Measurements from ENCODE around the gene DNAAF8. TPM values are rescaled to one million over a fixed set of nuclear protein-coding genes. Genes with fewer than 3 reads are reported as not detected.

The DNAAF8 gene
- total and polyA plus RNA-seq, 4 donors, result 0.24 to 0.49 TPM; not detected in 2

GRCh38 chr16:4693956-4694641, 40.2 kb upstream of the DNAAF8 start:
- Histone ChIP-seq H3K4me1 (ENCODE audit: control insufficient read depth in 1 of 2, insufficient read depth in 2 of 2, low read length in 2 of 2) (no peaks in the 10 kb centered on the region), H3K27ac (ENCODE audit: low read depth in 1 of 2, low read length in 2 of 2) (peak overlapping the region in 1 of 2 donors; percentile 62), H3K4me3 (ENCODE audit: low read length in 2 of 2) (peak overlapping the region; percentile 55 to 74), H3K9me3 (ENCODE audit: control insufficient read depth, low read length) (no peaks in the 10 kb centered on the region), H3K36me3 (ENCODE audit: control insufficient read depth in 1 of 2, insufficient read depth in 2 of 2, low read length in 1 of 2) (peaks cover 0 to 3% of the 10 kb centered on the region in 2 donors), H3K27me3 (ENCODE audit: control insufficient read depth in 1 of 2, insufficient read depth in 2 of 2, low read length in 1 of 2) (no peaks in the 10 kb centered on the region)
- intact Hi-C loops (cut with DNase I), result loop anchor here (1.0 to 5.0 kb wide), 4 partner anchors 73 to 263 kb away; partner anchors contain the start of genes SEC14L5 (in 1 of the 2), UBALD1 (in 1 of the 2) and ZNF500 (in 1 of the 2)
- WGBS, 2 donors, result 1% methylated on average over 47 to 54 of the region's 54 CpGs
- peak in 1 of 2 donors; percentile 44 for DNase-seq
- ATAC-seq (ENCODE audit: low FRiP score), result peak; percentile 20

GRCh38 chr16:4694642-4695451, 39.5 kb upstream of the DNAAF8 start:
- Histone ChIP-seq H3K9me3 (ENCODE audit: control insufficient read depth, low read length) (no peaks in the 10 kb centered on the region), H3K4me3 (ENCODE audit: low read length in 2 of 2) (no peak overlapping the region), H3K4me1 (ENCODE audit: control insufficient read depth in 1 of 2, insufficient read depth in 2 of 2, low read length in 2 of 2) (no peaks in the 10 kb centered on the region), H3K36me3 (ENCODE audit: control insufficient read depth in 1 of 2, insufficient read depth in 2 of 2, low read length in 1 of 2) (peaks cover 0 to 5% of the 10 kb centered on the region in 2 donors), H3K27me3 (ENCODE audit: control insufficient read depth in 1 of 2, insufficient read depth in 2 of 2, low read length in 1 of 2) (no peaks in the 10 kb centered on the region), H3K27ac (ENCODE audit: low read depth in 1 of 2, low read length in 2 of 2) (peak overlapping the region in 1 of 2 donors; percentile 1)
- peak; percentile 49 to 83 for DNase-seq
- WGBS, 2 donors, result 29 to 30% methylated on average over 26 of the region's 26 CpGs
- ATAC-seq (ENCODE audit: low FRiP score), result no peak
- intact Hi-C loops (cut with DNase I), result loop anchor here (5.0 kb wide), 3 partner anchors 78 to 262 kb away; partner anchors contain the start of genes SEC14L5 (in 1 of the 2) and UBALD1 (in 1 of the 2)

- H3K4me1 ChIP-seq (ENCODE audit: control insufficient read depth in 1 of 2, insufficient read depth in 2 of 2, low read length in 2 of 2), result no peaks in the 10 kb centered on the region
- no peaks in the 10 kb centered on the region for H3K27me3 ChIP-seq (ENCODE audit: control insufficient read depth in 1 of 2, insufficient read depth in 2 of 2, low read length in 1 of 2)
- H3K9me3 ChIP-seq (ENCODE audit: control insufficient read depth, low read length), result no peaks in the 10 kb centered on the region
- peak overlapping the region in 1 of 2 donors; percentile 3 for H3K27ac ChIP-seq (ENCODE audit: low read depth in 1 of 2, low read length in 2 of 2)
- no peak overlapping the region for H3K4me3 ChIP-seq (ENCODE audit: low read length in 2 of 2)
- ATAC-seq (ENCODE audit: low FRiP score), result no peak
- intact Hi-C loops (cut with DNase I), result no loop called here
- WGBS, 2 donors, result 33 to 34% methylated on average over 12 of the region's 12 CpGs
- DNase-seq, result no peak
- peaks cover 0 to 9% of the 10 kb centered on the region in 2 donors for H3K36me3 ChIP-seq (ENCODE audit: control insufficient read depth in 1 of 2, insufficient read depth in 2 of 2, low read length in 1 of 2)
Observed at GRCh38 chr16:4695473-4696171, 38.7 kb upstream of the DNAAF8 start.

- peaks cover 0 to 9% of the 10 kb centered on the region in 2 donors for H3K36me3 ChIP-seq (ENCODE audit: control insufficient read depth in 1 of 2, insufficient read depth in 2 of 2, low read length in 1 of 2)
- ATAC-seq (ENCODE audit: low FRiP score) (no peak), DNase-seq (peak in 1 of 2 donors; percentile 77)
- H3K4me1 ChIP-seq (ENCODE audit: control insufficient read depth in 1 of 2, insufficient read depth in 2 of 2, low read length in 2 of 2), result no peaks in the 10 kb centered on the region
- H3K27ac ChIP-seq (ENCODE audit: low read depth in 1 of 2, low read length in 2 of 2), result no peak overlapping the region
- H3K9me3 ChIP-seq (ENCODE audit: control insufficient read depth, low read length), result no peaks in the 10 kb centered on the region
- WGBS, 2 donors, result 27 to 30% methylated on average over 19 of the region's 19 CpGs
- no peak overlapping the region for H3K4me3 ChIP-seq (ENCODE audit: low read length in 2 of 2)
- H3K27me3 ChIP-seq (ENCODE audit: control insufficient read depth in 1 of 2, insufficient read depth in 2 of 2, low read length in 1 of 2), result no peaks in the 10 kb centered on the region
- intact Hi-C loops (cut with DNase I), result no loop called here
Observed at GRCh38 chr16:4696172-4696904, 38.0 kb upstream of the DNAAF8 start.

- Histone ChIP-seq H3K4me1 (ENCODE audit: control insufficient read depth in 1 of 2, insufficient read depth in 2 of 2, low read length in 2 of 2) (no peaks in the 10 kb centered on the region), H3K4me3 (ENCODE audit: low read length in 2 of 2) (no peak overlapping the region), H3K9me3 (ENCODE audit: control insufficient read depth, low read length) (no peaks in the 10 kb centered on the region), H3K36me3 (ENCODE audit: control insufficient read depth in 1 of 2, insufficient read depth in 2 of 2, low read length in 1 of 2) (peaks cover 0 to 10% of the 10 kb centered on the region in 2 donors), H3K27ac (ENCODE audit: low read depth in 1 of 2, low read length in 2 of 2) (no peak overlapping the region), H3K27me3 (ENCODE audit: control insufficient read depth in 1 of 2, insufficient read depth in 2 of 2, low read length in 1 of 2) (no peaks in the 10 kb centered on the region)
- ATAC-seq (ENCODE audit: low FRiP score) (no peak), DNase-seq (peak in 1 of 2 donors; percentile 75)
- intact Hi-C loops (cut with DNase I), result no loop called here
- 78 to 80% methylated on average over 33 of the region's 33 CpGs for WGBS, 2 donors
Observed at GRCh38 chr16:4696905-4697847, 37.2 kb upstream of the DNAAF8 start.

GRCh38 chr16:4697848-4698291, 36.5 kb upstream of the DNAAF8 start:
- intact Hi-C loops (cut with DNase I), result no loop called here
- Histone ChIP-seq H3K9me3 (ENCODE audit: control insufficient read depth, low read length) (no peaks in the 10 kb centered on the region), H3K36me3 (ENCODE audit: control insufficient read depth in 1 of 2, insufficient read depth in 2 of 2, low read length in 1 of 2) (peaks cover 0 to 13% of the 10 kb centered on the region in 2 donors), H3K27me3 (ENCODE audit: control insufficient read depth in 1 of 2, insufficient read depth in 2 of 2, low read length in 1 of 2) (no peaks in the 10 kb centered on the region), H3K4me3 (ENCODE audit: low read length in 2 of 2) (no peak overlapping the region), H3K27ac (ENCODE audit: low read depth in 1 of 2, low read length in 2 of 2) (no peak overlapping the region), H3K4me1 (ENCODE audit: control insufficient read depth in 1 of 2, insufficient read depth in 2 of 2, low read length in 2 of 2) (no peaks in the 10 kb centered on the region)
- WGBS, 2 donors, result 78 to 85% methylated on average over 9 of the region's 9 CpGs
- ATAC-seq (ENCODE audit: low FRiP score) (no peak), DNase-seq (peak in 1 of 2 donors; percentile 24)

- ATAC-seq (ENCODE audit: low FRiP score), result no peak
- intact Hi-C loops (cut with DNase I), result no loop called here
- no peaks in the 10 kb centered on the region for H3K27me3 ChIP-seq (ENCODE audit: control insufficient read depth in 1 of 2, insufficient read depth in 2 of 2, low read length in 1 of 2)
- no peak for DNase-seq
- H3K27ac ChIP-seq (ENCODE audit: low read depth in 1 of 2, low read length in 2 of 2), result no peak overlapping the region
- H3K4me3 ChIP-seq (ENCODE audit: low read length in 2 of 2), result no peak overlapping the region
- 90 to 91% methylated on average over 22 to 36 of the region's 36 CpGs for WGBS, 2 donors
- peaks cover 0 to 13% of the 10 kb centered on the region in 2 donors for H3K36me3 ChIP-seq (ENCODE audit: control insufficient read depth in 1 of 2, insufficient read depth in 2 of 2, low read length in 1 of 2)
- H3K9me3 ChIP-seq (ENCODE audit: control insufficient read depth, low read length), result no peaks in the 10 kb centered on the region
- no peaks in the 10 kb centered on the region for H3K4me1 ChIP-seq (ENCODE audit: control insufficient read depth in 1 of 2, insufficient read depth in 2 of 2, low read length in 2 of 2)
Observed at GRCh38 chr16:4698321-4699045, 35.9 kb upstream of the DNAAF8 start.
